ENCODE data around the gene WWP2. TPM values are rescaled to one million over a fixed set of nuclear protein-coding genes. Genes with fewer than 3 reads are reported as not detected.

Gene WWP2
- polyA plus RNA-seq, 3 donors, result 29.6 to 54.4 (median 46.0) TPM

DNA sequence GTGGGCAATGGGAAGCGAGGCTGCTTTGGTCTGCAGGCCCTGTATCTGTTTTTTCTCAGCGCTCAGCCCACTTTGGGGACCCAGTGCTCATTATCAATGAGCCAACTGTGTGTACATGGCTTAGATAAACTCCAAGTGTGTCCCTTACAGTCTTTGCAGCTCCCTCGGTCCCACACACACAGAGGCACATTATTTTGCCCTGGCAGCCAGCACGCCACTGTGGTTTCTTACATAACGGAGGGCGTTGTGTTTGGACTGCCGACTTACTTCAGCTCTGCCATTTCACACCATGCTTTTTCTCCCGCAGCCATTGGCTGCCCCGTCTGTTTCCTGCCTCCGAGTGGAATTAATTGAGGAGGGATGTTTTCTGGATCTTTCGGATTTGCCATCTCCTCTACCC lies 132.5 kb downstream of the WWP2 start:
- Histone ChIP-seq H3K9me3 (replicated peaks in 1 of 2; ENCODE audit: control insufficient read depth in 1 of 2, insufficient read depth in 1 of 2, low read length in 2 of 2) (no peaks in the 10 kb centered on the region), H3K4me1 (ENCODE audit: control insufficient read depth in 1 of 2, insufficient read depth in 2 of 2, low read length in 2 of 2) (no peaks in the 10 kb centered on the region), H3K79me2 (ENCODE audit: insufficient read depth, low read length) (no peaks in the 10 kb centered on the region), H2AFZ (ENCODE audit: insufficient read depth, low read depth, low read length, poor library complexity, severe bottlenecking) (no peak overlapping the region), H3K27me3 (ENCODE audit: control insufficient read depth in 2 of 2, insufficient read depth in 2 of 2, low read length in 2 of 2) (no peaks in the 10 kb centered on the region), H3K27ac (ENCODE audit: low read depth in 1 of 2, low read length in 2 of 2) (no peak overlapping the region), H3K36me3 (replicated peaks in 1 of 2; ENCODE audit: control insufficient read depth in 1 of 2, insufficient read depth in 2 of 2, low read length in 2 of 2) (peaks cover 51 to 93% of the 10 kb centered on the region in 2 donors), H3K9ac (ENCODE audit: insufficient read depth, low read length, poor library complexity, severe bottlenecking) (no peak overlapping the region), H4K20me1 (ENCODE audit: insufficient read depth, low read length) (peaks cover 67% of the 10 kb centered on the region), H3K4me2 (replicated peaks; ENCODE audit: extremely low read depth, low read length, poor library complexity, severe bottlenecking) (no peak overlapping the region), H3K4me3 (replicated peaks in 1 of 3; ENCODE audit: low read depth in 2 of 3, low read length in 3 of 3) (no peak overlapping the region)
- Mint-ChIP-seq H3K9me3 (no peaks in the 10 kb centered on the region), H3K4me1 (no peaks in the 10 kb centered on the region), H3K36me3 (peaks cover 61 to 89% of the 10 kb centered on the region in 2 donors), H3K27me3 (ENCODE audit: low read depth in 3 of 3) (no peaks in the 10 kb centered on the region), H3K27ac (peak overlapping the region in 1 of 7 donors; percentile 11), H3K4me3 (no peak overlapping the region)
- intact Hi-C loops (cut with micrococcal nuclease), result no loop called here
- no peak for DNase-seq
- WGBS (ENCODE audit: insufficient coverage), result 61% methylated on average over 4 of the region's 11 CpGs
- TF ChIP-seq, protein P1, sequence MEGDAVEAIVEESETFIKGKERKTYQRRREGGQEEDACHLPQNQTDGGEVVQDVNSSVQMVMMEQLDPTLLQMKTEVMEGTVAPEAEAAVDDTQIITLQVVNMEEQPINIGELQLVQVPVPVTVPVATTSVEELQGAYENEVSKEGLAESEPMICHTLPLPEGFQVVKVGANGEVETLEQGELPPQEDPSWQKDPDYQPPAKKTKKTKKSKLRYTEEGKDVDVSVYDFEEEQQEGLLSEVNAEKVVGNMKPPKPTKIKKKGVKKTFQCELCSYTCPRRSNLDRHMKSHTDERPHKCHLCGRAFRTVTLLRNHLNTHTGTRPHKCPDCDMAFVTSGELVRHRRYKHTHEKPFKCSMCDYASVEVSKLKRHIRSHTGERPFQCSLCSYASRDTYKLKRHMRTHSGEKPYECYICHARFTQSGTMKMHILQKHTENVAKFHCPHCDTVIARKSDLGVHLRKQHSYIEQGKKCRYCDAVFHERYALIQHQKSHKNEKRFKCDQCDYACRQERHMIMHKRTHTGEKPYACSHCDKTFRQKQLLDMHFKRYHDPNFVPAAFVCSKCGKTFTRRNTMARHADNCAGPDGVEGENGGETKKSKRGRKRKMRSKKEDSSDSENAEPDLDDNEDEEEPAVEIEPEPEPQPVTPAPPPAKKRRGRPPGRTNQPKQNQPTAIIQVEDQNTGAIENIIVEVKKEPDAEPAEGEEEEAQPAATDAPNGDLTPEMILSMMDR (IDR thresholded peaks at IDR 0.05), result no peak

DNA sequence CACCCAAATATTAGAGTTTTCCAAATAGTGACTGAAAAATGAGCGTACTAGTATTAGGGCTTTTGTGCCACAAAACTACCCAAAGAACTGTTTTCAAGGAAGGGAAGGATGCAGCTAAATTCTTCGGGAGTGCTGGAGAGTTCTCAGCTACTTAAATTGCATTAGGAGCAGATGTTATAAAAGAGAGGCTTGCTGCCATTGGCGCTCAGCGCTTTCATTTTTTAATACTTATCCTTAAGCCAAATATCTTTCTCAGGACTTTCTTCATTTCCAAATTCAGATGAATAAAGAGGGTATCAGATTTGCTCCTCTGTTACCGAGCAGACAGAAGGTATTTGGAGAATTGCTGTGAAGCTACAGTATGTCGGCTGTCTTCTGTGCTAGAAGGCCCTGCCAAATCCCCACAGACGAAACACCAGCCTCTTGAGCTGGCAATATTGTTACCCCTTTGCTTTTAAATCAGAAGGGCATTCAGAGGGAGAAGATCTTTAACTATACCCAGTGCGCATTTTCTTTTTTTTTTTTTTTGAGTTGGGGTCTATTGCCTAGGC lies 141.8 kb downstream of the WWP2 start:
- Mint-ChIP-seq H3K9me3 (no peaks in the 10 kb centered on the region), H3K27me3 (ENCODE audit: low read depth in 3 of 3) (no peaks in the 10 kb centered on the region), H3K27ac (peak overlapping the region in 1 of 7 donors; percentile 30), H3K4me3 (no peak overlapping the region), H3K4me1 (no peaks in the 10 kb centered on the region), H3K36me3 (peaks cover 65 to 77% of the 10 kb centered on the region in 2 donors)
- no peak overlapping the region for H3K27ac ChIP-seq (ENCODE audit: low read depth in 1 of 2, low read length in 2 of 2)
- WGBS (ENCODE audit: insufficient coverage), result no CpG with 5 or more reads among the region's 8 CpGs
- no peak overlapping the region for H3K4me3 ChIP-seq (replicated peaks in 1 of 3; ENCODE audit: low read depth in 2 of 3, low read length in 3 of 3)
- H3K4me2 ChIP-seq (replicated peaks; ENCODE audit: extremely low read depth, low read length, poor library complexity, severe bottlenecking), result no peak overlapping the region
- no peak for DNase-seq
- H3K9me3 ChIP-seq (replicated peaks in 1 of 2; ENCODE audit: control insufficient read depth in 1 of 2, insufficient read depth in 1 of 2, low read length in 2 of 2), result no peaks in the 10 kb centered on the region
- no peaks in the 10 kb centered on the region for H3K27me3 ChIP-seq (ENCODE audit: control insufficient read depth in 2 of 2, insufficient read depth in 2 of 2, low read length in 2 of 2)
- H4K20me1 ChIP-seq (ENCODE audit: insufficient read depth, low read length), result peaks cover 53% of the 10 kb centered on the region
- intact Hi-C loops (cut with micrococcal nuclease), result no loop called here
- H3K36me3 ChIP-seq (replicated peaks in 1 of 2; ENCODE audit: control insufficient read depth in 1 of 2, insufficient read depth in 2 of 2, low read length in 2 of 2), result peaks cover 47 to 91% of the 10 kb centered on the region in 2 donors
- no peak overlapping the region for H2AFZ ChIP-seq (ENCODE audit: insufficient read depth, low read depth, low read length, poor library complexity, severe bottlenecking)
- H3K9ac ChIP-seq (ENCODE audit: insufficient read depth, low read length, poor library complexity, severe bottlenecking), result no peak overlapping the region
- TF ChIP-seq, protein P1 (IDR thresholded peaks at IDR 0.05), result no peak
- no peaks in the 10 kb centered on the region for H3K79me2 ChIP-seq (ENCODE audit: insufficient read depth, low read length)
- H3K4me1 ChIP-seq (ENCODE audit: control insufficient read depth in 1 of 2, insufficient read depth in 2 of 2, low read length in 2 of 2), result no peaks in the 10 kb centered on the region
